ENCODE results near the gene VCP. TPM values are rescaled to one million over a fixed set of nuclear protein-coding genes. Genes with fewer than 3 reads are reported as not detected.

Gene VCP
- total RNA-seq, result 100 to 1,000 TPM; 134 to 190 (median 149) TPM

DNA sequence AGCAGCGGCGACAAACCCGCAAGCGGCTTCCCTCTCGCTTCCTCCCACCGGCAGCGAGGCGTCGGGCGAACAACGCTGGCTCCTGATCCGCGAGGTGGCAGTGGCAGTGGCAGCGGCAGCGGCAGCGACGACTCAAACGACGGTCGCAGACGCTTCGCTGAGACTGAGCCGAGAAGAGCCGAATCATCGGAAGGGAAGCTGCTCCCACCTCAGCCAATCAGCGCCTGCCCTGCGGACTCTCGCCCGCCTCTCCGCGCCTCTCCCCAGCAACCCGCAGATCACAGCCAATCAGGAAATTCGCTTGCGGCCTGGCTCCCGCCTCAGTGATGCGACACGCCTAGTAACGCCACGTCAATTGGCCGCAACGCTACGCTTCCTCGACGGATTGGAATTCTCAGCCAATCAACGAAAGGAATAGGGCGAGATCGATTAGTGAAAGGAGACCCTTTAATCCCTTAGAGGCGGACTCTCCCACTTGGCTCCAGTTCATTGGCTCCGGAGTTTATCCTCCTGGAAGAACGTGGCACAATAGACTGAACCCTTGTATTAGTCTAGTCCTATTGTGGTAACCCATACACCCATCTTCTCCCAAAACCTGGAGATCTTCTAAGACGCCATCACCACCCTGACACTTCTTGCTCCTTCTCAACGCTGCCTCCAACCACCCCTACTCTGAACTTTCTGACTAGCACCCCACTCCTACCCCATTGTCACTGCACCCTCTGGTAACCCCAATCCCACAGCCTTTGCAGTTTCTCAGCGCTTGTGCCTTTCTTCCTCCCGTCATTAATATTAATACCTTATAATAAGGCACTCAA, at the start of gene VCP:
Gene VCP, minus strand, starts transcription at position 165 of the 818 bp plus-strand sequence. CDS start 272 bp downstream, outside the sequence.
- peak; percentile 93 to 95 for DNase-seq (ENCODE audit: low spot score in 2 of 2)
- Histone ChIP-seq H3K27me3 (no peaks in the 10 kb centered on the region), H3K9me3 (no peaks in the 10 kb centered on the region), H3K4me1 (peaks cover 0 to 41% (median 35%) of the 10 kb centered on the region in 4 donors), H3K36me3 (peaks cover 0 to 38% (median 0%) of the 10 kb centered on the region in 3 donors), H3K4me3 (peak within 1 kb of the TSS; percentile 72 to 99 (median 89)), H3K27ac (peak within 1 kb of the TSS; percentile 97 to 100 (median 98))
- TF ChIP-seq EP300 (IDR thresholded peaks at IDR 0.05) (peak in 1 of 2 donors; percentile 97), CTCF (IDR thresholded peaks at IDR 0.05) (peak in 1 of 5 experiments; percentile 9), POLR2A (IDR thresholded peaks at IDR 0.05) (peak; percentile 87 to 93)
- WGBS, 2 donors, result 4 to 5% methylated on average over 36 to 43 of the region's 54 CpGs

- peak; percentile 80 to 94 for DNase-seq (ENCODE audit: low spot score in 2 of 2)
- Histone ChIP-seq H3K4me3 (peak overlapping the region; percentile 34 to 66 (median 54)), H3K27ac (peak overlapping the region; percentile 89 to 95 (median 90)), H3K27me3 (no peaks in the 10 kb centered on the region), H3K36me3 (no peaks in the 10 kb centered on the region), H3K4me1 (peaks cover 0 to 50% (median 34%) of the 10 kb centered on the region in 4 donors), H3K9me3 (no peaks in the 10 kb centered on the region)
- TF ChIP-seq EP300 (IDR thresholded peaks at IDR 0.05), result no peak
- peak; percentile 85 to 93 (median 91) for TF ChIP-seq CTCF (IDR thresholded peaks at IDR 0.05)
- no peak for TF ChIP-seq POLR2A (IDR thresholded peaks at IDR 0.05)
- 7 to 11% methylated on average over 30 of the region's 30 CpGs for WGBS, 2 donors
Measured at GRCh38 chr9:35116898-35117551, 44.6 kb upstream of the VCP start.

DNA sequence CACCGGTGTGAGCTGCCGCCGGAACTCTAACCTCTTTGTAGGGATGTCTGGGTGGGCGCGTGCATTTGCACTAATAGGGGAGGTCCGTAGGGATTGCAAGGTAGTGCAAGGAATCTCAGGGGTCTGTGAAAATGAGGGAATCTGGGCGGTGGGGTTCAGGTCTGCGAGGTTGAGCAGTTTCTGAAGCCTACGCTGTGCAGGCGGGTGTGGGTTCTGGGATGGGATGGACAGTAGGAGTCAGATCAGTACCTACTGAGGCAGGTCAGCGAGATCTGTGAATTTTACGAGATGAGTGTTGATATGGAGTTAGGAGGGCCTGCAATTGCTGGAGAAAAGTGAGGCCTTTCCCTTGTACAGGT, 44.1 kb upstream of the VCP start:
- DNase-seq (ENCODE audit: low spot score in 2 of 2), result no peak
- Histone ChIP-seq H3K4me3 (peak overlapping the region; percentile 34 to 66 (median 54)), H3K9me3 (no peaks in the 10 kb centered on the region), H3K4me1 (peaks cover 0 to 55% (median 36%) of the 10 kb centered on the region in 4 donors), H3K27me3 (no peaks in the 10 kb centered on the region), H3K36me3 (no peaks in the 10 kb centered on the region), H3K27ac (peak overlapping the region; percentile 89 to 95 (median 90))
- WGBS, 2 donors, result 0 to 1% methylated on average over 12 of the region's 12 CpGs
- no peak for TF ChIP-seq CTCF (IDR thresholded peaks at IDR 0.05)
- no peak for TF ChIP-seq EP300 (IDR thresholded peaks at IDR 0.05)
- no peak for TF ChIP-seq POLR2A (IDR thresholded peaks at IDR 0.05)

GRCh38 chr9:35115680-35116538, 43.5 kb upstream of the VCP start, which contains the start of gene ATOSB:
TSS of gene ATOSB (minus strand) at chr9:35115862. CDS start at chr9:35108274, 7,588 bp downstream.
- peak within 1 kb of the TSS; percentile 34 to 66 (median 54) for H3K4me3 ChIP-seq
- H3K27ac ChIP-seq, result peak within 1 kb of the TSS; percentile 89 to 95 (median 90)
- H3K36me3 ChIP-seq, result no peaks in the 10 kb centered on the region
- H3K9me3 ChIP-seq, result no peaks in the 10 kb centered on the region
- H3K4me1 ChIP-seq, result peaks cover 0 to 57% (median 38%) of the 10 kb centered on the region in 4 donors
- TF ChIP-seq EP300 (IDR thresholded peaks at IDR 0.05) (peak in 1 of 2 donors; percentile 66), CTCF (IDR thresholded peaks at IDR 0.05) (no peak), POLR2A (IDR thresholded peaks at IDR 0.05) (peak; percentile 26 to 53)
- H3K27me3 ChIP-seq, result no peaks in the 10 kb centered on the region
- WGBS, 2 donors, result 1% methylated on average over 49 to 54 of the region's 54 CpGs
- peak; percentile 93 to 94 for DNase-seq (ENCODE audit: low spot score in 2 of 2)

Data from tibial nerve (tissue), 4 donors.